GM21515 (cell line): ENCODE results near the gene CASTOR2.
"Not testable (repeated sequence)": the region's sequence is repeated elsewhere in the genome, so short reads cannot be mapped to it uniquely, and the experiment has no call there.

Experiments
- ATAC-seq: cut with Tn5 transposase; IDR thresholded peaks from one replicate; pipeline ENCODE4 v1.9.1; 2021; ENCODE audit not compliant: unreplicated experiment

The CASTOR2 gene

GRCh38 chr7:74964511-74965119 is at the start of gene CASTOR2:
CASTOR2 (plus strand) TSS chr7:74964705; CDS start chr7:74964986, 281 bp downstream.
- ATAC-seq, result peak; percentile 84

- not testable (repeated sequence) for ATAC-seq
Observed at GRCh38 chr7:74922321-74922890, 42.1 kb upstream of the CASTOR2 start.

GRCh38 chr7:74923644-74924043 is 40.9 kb upstream of the CASTOR2 start:
- ATAC-seq, result not testable (repeated sequence)

GRCh38 chr7:74926968-74927367 is 37.5 kb upstream of the CASTOR2 start:
- ATAC-seq, result not testable (repeated sequence)

- ATAC-seq, result not testable (repeated sequence)
Observed at GRCh38 chr7:74931563-74932328, 32.8 kb upstream of the CASTOR2 start.

GRCh38 chr7:74939429-74939828 is 25.1 kb upstream of the CASTOR2 start:
- not testable (repeated sequence) for ATAC-seq

GRCh38 chr7:74941302-74942069 is 23.0 kb upstream of the CASTOR2 start:
- not testable (repeated sequence) for ATAC-seq

GRCh38 chr7:74943923-74944322 is 20.6 kb upstream of the CASTOR2 start:
- not testable (repeated sequence) for ATAC-seq

- ATAC-seq, result not testable (repeated sequence)
Observed at GRCh38 chr7:74947741-74948140, 16.8 kb upstream of the CASTOR2 start.

GRCh38 chr7:74953774-74954173 is 10.7 kb upstream of the CASTOR2 start:
- not testable (repeated sequence) for ATAC-seq

GRCh38 chr7:74958328-74958727 is 6.2 kb upstream of the CASTOR2 start:
- ATAC-seq, result not testable (repeated sequence)

- ATAC-seq, result peak; percentile 12
Observed at GRCh38 chr7:74963704-74964510, 598 bp upstream of the CASTOR2 start.

GRCh38 chr7:74966208-74966854 is 1.8 kb downstream of the CASTOR2 start:
- ATAC-seq, result not testable (repeated sequence)

- ATAC-seq, result not testable (repeated sequence)
Observed at GRCh38 chr7:74966909-74967308, 2.4 kb downstream of the CASTOR2 start.

GRCh38 chr7:74971431-74971830 is 6.9 kb downstream of the CASTOR2 start:
- ATAC-seq, result not testable (repeated sequence)

- ATAC-seq, result not testable (repeated sequence)
Observed at GRCh38 chr7:74972377-74972776, 7.9 kb downstream of the CASTOR2 start.

- ATAC-seq, result not testable (repeated sequence)
Observed at GRCh38 chr7:74975959-74976358, 11.5 kb downstream of the CASTOR2 start.

- not testable (repeated sequence) for ATAC-seq
Observed at GRCh38 chr7:74977523-74977922, 13.0 kb downstream of the CASTOR2 start.

GRCh38 chr7:74988436-74988835 is 23.9 kb downstream of the CASTOR2 start:
- not testable (repeated sequence) for ATAC-seq

- no peak for ATAC-seq
Observed at GRCh38 chr7:74993121-74993520, 28.6 kb downstream of the CASTOR2 start.
